ENCODE data around the gene SMIM44. TPM values are rescaled to one million over a fixed set of nuclear protein-coding genes. Genes with fewer than 3 reads are reported as not detected.

SMIM44 gene
- total RNA-seq, 1 donor, result not detected

- no peak for DNase-seq (ENCODE audit: low read depth in 2 of 3, low spot score in 2 of 3)
These were observed 18.5 kb upstream of the SMIM44 start for GRCh38 chr19:3501780-3502179.

- peak; percentile 95 to 98 (median 97) for DNase-seq (ENCODE audit: low read depth in 2 of 3, low spot score in 2 of 3)
These were observed 17.3 kb upstream of the SMIM44 start, which contains the start of gene DOHH for GRCh38 chr19:3500429-3501101. DOHH (minus strand) TSS chr19:3500674; CDS start chr19:3496814, 3,860 bp downstream.

GRCh38 chr19:3499738-3500428 is 16.6 kb upstream of the SMIM44 start:
- DNase-seq (ENCODE audit: low read depth in 2 of 3, low spot score in 2 of 3), result no peak

- no peak for DNase-seq (ENCODE audit: low read depth in 2 of 3, low spot score in 2 of 3)
These were observed 14.7 kb upstream of the SMIM44 start for GRCh38 chr19:3497757-3498520.

- DNase-seq (ENCODE audit: low read depth in 2 of 3, low spot score in 2 of 3), result no peak
These were observed 13.4 kb upstream of the SMIM44 start for GRCh38 chr19:3496392-3497273.

- DNase-seq (ENCODE audit: low read depth in 2 of 3, low spot score in 2 of 3), result no peak
These were observed 11.3 kb upstream of the SMIM44 start for GRCh38 chr19:3494559-3494958.

- peak in 1 of 3 donors; percentile 19 for DNase-seq (ENCODE audit: low read depth in 2 of 3, low spot score in 2 of 3)
These were observed 10.8 kb upstream of the SMIM44 start for GRCh38 chr19:3494051-3494450.

GRCh38 chr19:3493651-3494050 is 10.4 kb upstream of the SMIM44 start:
- DNase-seq (ENCODE audit: low read depth in 2 of 3, low spot score in 2 of 3), result no peak

- no peak for DNase-seq (ENCODE audit: low read depth in 2 of 3, low spot score in 2 of 3)
These were observed 9.7 kb upstream of the SMIM44 start for GRCh38 chr19:3492919-3493318.

GRCh38 chr19:3492131-3492839 is 9.0 kb upstream of the SMIM44 start:
- DNase-seq (ENCODE audit: low read depth in 2 of 3, low spot score in 2 of 3), result no peak

GRCh38 chr19:3491396-3492119 is 8.3 kb upstream of the SMIM44 start:
- no peak for DNase-seq (ENCODE audit: low read depth in 2 of 3, low spot score in 2 of 3)

GRCh38 chr19:3482507-3483225 is 575 bp downstream of the SMIM44 start:
- DNase-seq (ENCODE audit: low read depth in 2 of 3, low spot score in 2 of 3), result no peak

- no peak for DNase-seq (ENCODE audit: low read depth in 2 of 3, low spot score in 2 of 3)
These were observed 1.8 kb downstream of the SMIM44 start for GRCh38 chr19:3481241-3482090.

GRCh38 chr19:3480383-3481091 is 2.7 kb downstream of the SMIM44 start, which contains the start of gene SMIM24:
SMIM24 (minus strand) TSS chr19:3480525; CDS start chr19:3480463, 62 bp downstream.
- no peak for DNase-seq (ENCODE audit: low read depth in 2 of 3, low spot score in 2 of 3)

GRCh38 chr19:3479834-3480215 is 3.4 kb downstream of the SMIM44 start:
- DNase-seq (ENCODE audit: low read depth in 2 of 3, low spot score in 2 of 3), result peak in 1 of 3 donors; percentile 80

GRCh38 chr19:3479177-3479833 is 3.9 kb downstream of the SMIM44 start:
- peak in 2 of 3 donors; percentile 96 to 98 for DNase-seq (ENCODE audit: low read depth in 2 of 3, low spot score in 2 of 3)
